Trophoblast cell (in vitro differentiated cells and primary cell): ENCODE data around the gene KCNIP4.

Experiments used
- DNase-seq, 2 donors: peaks; one replicate each; pipeline ENCODE4 v3.0.0-alpha.2; 2016
- H2AFZ ChIP-seq: 2 replicates; pipeline ENCODE4 v1.6.1; 2013; ENCODE audit warnings: low read length, moderate library complexity, mild to moderate bottlenecking; ENCODE audit not compliant: insufficient read depth, poor library complexity
- H2AK5ac ChIP-seq: 2 replicates; pipeline ENCODE4 v1.6.1; 2013; ENCODE audit warnings: mild to moderate bottlenecking, low read length
- H2BK120ac ChIP-seq: 2 replicates; pipeline ENCODE4 v1.6.1; 2013; ENCODE audit warnings: low read length, mild to moderate bottlenecking, moderate library complexity; ENCODE audit not compliant: insufficient read depth, poor library complexity
- H2BK12ac ChIP-seq: 2 replicates; pipeline ENCODE4 v1.6.1; 2013; ENCODE audit warnings: mild to moderate bottlenecking, low read length, moderate library complexity
- H2BK5ac ChIP-seq: 2 replicates; pipeline ENCODE4 v1.6.1; 2013; ENCODE audit warnings: low read length, low read depth, moderate library complexity, mild to moderate bottlenecking; ENCODE audit not compliant: poor library complexity
- H3K14ac ChIP-seq: 2 replicates; pipeline ENCODE4 v1.6.1; 2013; ENCODE audit warnings: mild to moderate bottlenecking, low read length
- H3K18ac ChIP-seq: 2 replicates; pipeline ENCODE4 v1.6.1; 2013; ENCODE audit warnings: mild to moderate bottlenecking, low read length
- H3K23ac ChIP-seq: 2 replicates; pipeline ENCODE4 v1.6.1; 2013; ENCODE audit warnings: low read length
- H3K27ac ChIP-seq: 2 replicates; pipeline ENCODE4 v1.5.1; 2013; ENCODE audit warnings: low read depth, mild to moderate bottlenecking, inconsistent platforms, low read length, moderate library complexity
- H3K27me3 ChIP-seq: 2 replicates; pipeline ENCODE4 v1.6.1; 2013; ENCODE audit warnings: inconsistent platforms, mild to moderate bottlenecking, low read length, moderate library complexity; ENCODE audit not compliant: insufficient read depth
- H3K36me3 ChIP-seq, 2 experiments: 1 replicate in 1 of 2; 2 replicates in 1 of 2; pipeline ENCODE4 v1.6.1; 2013; ENCODE audit warnings: low read length in 2 of 2, mild to moderate bottlenecking in 2 of 2, moderate library complexity in 1 of 2; ENCODE audit not compliant: insufficient read depth in 2 of 2, control insufficient read depth in 1 of 2
- H3K4ac ChIP-seq: 2 replicates; pipeline ENCODE4 v1.6.1; 2013; ENCODE audit warnings: low read depth, mild to moderate bottlenecking, low read length, moderate library complexity
- H3K4me1 ChIP-seq, 2 experiments: 1 replicate in 1 of 2; 2 replicates in 1 of 2; pipeline ENCODE4 v1.6.1; 2013; ENCODE audit warnings: low read length in 2 of 2, mild to moderate bottlenecking in 2 of 2, moderate library complexity in 1 of 2; ENCODE audit not compliant: insufficient read depth in 2 of 2, control insufficient read depth in 1 of 2
- H3K4me2 ChIP-seq: 2 replicates; pipeline ENCODE4 v1.6.1; 2013; ENCODE audit warnings: inconsistent platforms, mild to moderate bottlenecking, low read length, moderate library complexity
- H3K4me3 ChIP-seq: 2 replicates; pipeline ENCODE4 v1.5.1; 2013; ENCODE audit warnings: mild to moderate bottlenecking, low read depth, low read length, inconsistent platforms
- H3K79me1 ChIP-seq: one replicate; pipeline ENCODE4 v1.6.1; 2013; ENCODE audit warnings: low read length
- H3K79me2 ChIP-seq: 2 replicates; pipeline ENCODE4 v1.6.1; 2013; ENCODE audit warnings: low read length, mild to moderate bottlenecking; ENCODE audit not compliant: control insufficient read depth, insufficient read depth, poor library complexity
- H3K9ac ChIP-seq: 2 replicates; pipeline ENCODE4 v1.6.1; 2013; ENCODE audit warnings: mild to moderate bottlenecking, low read length
- H3K9me3 ChIP-seq: 2 replicates; pipeline ENCODE4 v1.6.1; 2013; ENCODE audit warnings: low read depth, mild to moderate bottlenecking, control low read depth, inconsistent platforms, low read length; ENCODE audit not compliant: insufficient read depth
- H4K12ac ChIP-seq: 2 replicates; pipeline ENCODE4 v1.6.1; 2013; ENCODE audit warnings: low read depth, mild to moderate bottlenecking, low read length, moderate library complexity
- H4K8ac ChIP-seq: 2 replicates; pipeline ENCODE4 v1.6.1; 2013; ENCODE audit warnings: low read depth, mild to moderate bottlenecking, low read length, moderate library complexity
- H4K91ac ChIP-seq: one replicate; pipeline ENCODE4 v1.6.1; 2013; ENCODE audit warnings: low read depth, mild to moderate bottlenecking, low read length, moderate library complexity
- WGBS: extraction: QIAGEN DNeasy Blood & Tissue Kit; methylation state at CpG from one replicate; pipeline ENCODE4 v1.1.7; 2013; ENCODE audit warnings: missing lambda C conversion rate; ENCODE audit not compliant: insufficient read length, insufficient coverage; ENCODE audit errors: extremely low coverage; 5-methylcytosine and 5-hydroxymethylcytosine counted together

The KCNIP4 gene

DNA sequence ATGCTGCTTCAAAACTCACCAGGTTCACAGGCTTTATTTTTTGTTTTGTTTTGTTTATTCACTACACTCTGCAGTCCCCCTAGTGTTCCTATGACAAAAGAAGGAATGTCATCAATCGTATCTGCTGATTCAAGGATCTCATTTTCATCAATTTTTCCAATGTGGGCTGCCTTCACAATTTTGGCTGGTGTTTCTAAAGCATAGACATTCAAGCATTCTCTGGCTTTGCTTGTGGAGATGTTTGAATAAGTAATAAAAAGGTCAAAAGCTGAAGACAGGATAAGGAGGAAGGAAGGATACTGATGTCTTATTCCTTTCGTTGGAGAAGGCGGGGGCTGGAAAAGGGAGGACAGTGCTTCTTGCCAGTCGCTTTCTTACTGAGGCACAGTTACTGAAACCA, 12.2 kb upstream of the KCNIP4 start:
- no peak overlapping the region for H3K23ac ChIP-seq
- no peak overlapping the region for H2BK12ac ChIP-seq
- no peaks in the 10 kb centered on the region for H3K36me3 ChIP-seq
- no peak overlapping the region for H3K4ac ChIP-seq
- H3K18ac ChIP-seq, result no peak overlapping the region
- no peak overlapping the region for H3K14ac ChIP-seq
- no peaks in the 10 kb centered on the region for H3K4me1 ChIP-seq
- DNase-seq, result no peak
- H4K91ac ChIP-seq, result no peak overlapping the region
- H2BK120ac ChIP-seq, result no peak overlapping the region
- H3K27ac ChIP-seq, result no peak overlapping the region
- no peaks in the 10 kb centered on the region for H3K79me2 ChIP-seq
- H2BK5ac ChIP-seq, result no peak overlapping the region
- H3K79me1 ChIP-seq, result no peaks in the 10 kb centered on the region
- no peaks in the 10 kb centered on the region for H3K9me3 ChIP-seq
- no peak overlapping the region for H3K9ac ChIP-seq
- H4K12ac ChIP-seq, result no peak overlapping the region
- H4K8ac ChIP-seq, result no peak overlapping the region
- no peak overlapping the region for H3K4me2 ChIP-seq
- H3K4me3 ChIP-seq, result no peak overlapping the region
- H3K27me3 ChIP-seq, result no peaks in the 10 kb centered on the region
- H2AFZ ChIP-seq, result no peak overlapping the region
- no peak overlapping the region for H2AK5ac ChIP-seq
- no CpG with 5 or more reads among the region's 4 CpGs for WGBS

DNA sequence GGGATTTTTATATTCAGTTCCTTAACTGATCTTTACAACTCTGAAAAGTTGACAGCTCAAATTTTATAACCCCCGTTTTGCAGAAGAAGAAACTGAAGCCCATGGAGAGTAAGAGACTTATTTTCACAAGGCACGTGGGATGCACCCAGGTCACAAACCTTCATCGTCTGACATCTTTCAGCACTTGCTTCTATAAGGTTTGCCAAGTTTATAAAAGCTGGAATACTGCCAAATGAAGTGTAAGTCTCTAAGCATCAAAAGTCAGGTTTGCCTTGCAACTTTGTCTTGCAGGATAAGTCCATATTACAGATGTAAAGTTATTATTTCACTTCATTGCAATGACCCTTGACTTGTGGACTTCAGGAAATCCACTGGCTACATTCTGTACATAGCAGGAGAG, 6.3 kb upstream of the KCNIP4 start:
- Histone ChIP-seq H3K9me3 (no peaks in the 10 kb centered on the region), H2BK12ac (no peak overlapping the region), H3K79me1 (no peaks in the 10 kb centered on the region), H2BK5ac (no peak overlapping the region), H3K27me3 (no peaks in the 10 kb centered on the region), H4K91ac (no peak overlapping the region), H2AK5ac (no peak overlapping the region), H4K8ac (no peak overlapping the region), H4K12ac (no peak overlapping the region), H3K4ac (no peak overlapping the region), H3K9ac (no peak overlapping the region), H3K27ac (no peak overlapping the region), H3K4me2 (no peak overlapping the region), H3K79me2 (no peaks in the 10 kb centered on the region), H3K14ac (no peak overlapping the region), H3K4me1 (no peaks in the 10 kb centered on the region), H3K4me3 (no peak overlapping the region), H3K23ac (no peak overlapping the region), H3K18ac (no peak overlapping the region), H2BK120ac (no peak overlapping the region), H3K36me3 (no peaks in the 10 kb centered on the region), H2AFZ (no peak overlapping the region)
- WGBS, result no CpG with 5 or more reads among the region's 3 CpGs
- no peak for DNase-seq

GRCh38 chr4:21953653-21954052, 5.1 kb upstream of the KCNIP4 start:
- Histone ChIP-seq H3K9ac (no peak overlapping the region), H3K27me3 (peaks cover 6% of the 10 kb centered on the region), H2BK120ac (no peak overlapping the region), H3K23ac (no peak overlapping the region), H2AFZ (no peak overlapping the region), H4K91ac (no peak overlapping the region), H3K4me3 (no peak overlapping the region), H3K27ac (no peak overlapping the region), H3K4me2 (no peak overlapping the region), H3K36me3 (no peaks in the 10 kb centered on the region), H3K9me3 (no peaks in the 10 kb centered on the region), H3K79me2 (no peaks in the 10 kb centered on the region), H3K4ac (no peak overlapping the region), H2BK12ac (no peak overlapping the region), H2AK5ac (no peak overlapping the region), H3K14ac (no peak overlapping the region), H2BK5ac (no peak overlapping the region), H3K4me1 (peaks cover 0 to 4% of the 10 kb centered on the region in 2 experiments), H3K18ac (no peak overlapping the region), H4K8ac (no peak overlapping the region), H3K79me1 (no peaks in the 10 kb centered on the region), H4K12ac (no peak overlapping the region)
- no peak for DNase-seq
- no CpG with 5 or more reads among the region's 4 CpGs for WGBS

- DNase-seq, result no peak
- H2AK5ac ChIP-seq, result no peak overlapping the region
- H3K9ac ChIP-seq, result no peak overlapping the region
- H3K4me2 ChIP-seq, result no peak overlapping the region
- H4K91ac ChIP-seq, result no peak overlapping the region
- H3K36me3 ChIP-seq, result no peaks in the 10 kb centered on the region
- no peak overlapping the region for H4K12ac ChIP-seq
- no peak overlapping the region for H3K4ac ChIP-seq
- no peak overlapping the region for H3K14ac ChIP-seq
- no peak overlapping the region for H4K8ac ChIP-seq
- H3K79me2 ChIP-seq, result no peaks in the 10 kb centered on the region
- H2AFZ ChIP-seq, result no peak overlapping the region
- no peak overlapping the region for H2BK5ac ChIP-seq
- H3K4me3 ChIP-seq, result no peak overlapping the region
- no CpG with 5 or more reads among the region's 3 CpGs for WGBS
- no peak overlapping the region for H2BK12ac ChIP-seq
- no peaks in the 10 kb centered on the region for H3K79me1 ChIP-seq
- no peaks in the 10 kb centered on the region for H3K9me3 ChIP-seq
- no peak overlapping the region for H2BK120ac ChIP-seq
- no peak overlapping the region for H3K18ac ChIP-seq
- peaks cover 16% of the 10 kb centered on the region for H3K27me3 ChIP-seq
- peaks cover 0 to 7% of the 10 kb centered on the region in 2 experiments for H3K4me1 ChIP-seq
- no peak overlapping the region for H3K23ac ChIP-seq
- H3K27ac ChIP-seq, result no peak overlapping the region
Measured at GRCh38 chr4:21952549-21952948, 4.0 kb upstream of the KCNIP4 start.
